Transverse colon (tissue), 4 donors: Measurements from ENCODE around the gene HYAL3. TPM values are rescaled to one million over a fixed set of nuclear protein-coding genes. Genes with fewer than 3 reads are reported as not detected.

Experiments
- DNase-seq: peaks from one replicate; pipeline ENCODE4 v3.0.0-alpha.2; 2019
- H3K27ac ChIP-seq, 4 donors: fragments of 200-600 bp; sonication (generic); 2 replicates each; pipeline ENCODE4 v1.5.1; 2016 to 2018; ENCODE audit warnings: inconsistent platforms in 4 of 4
- H3K27me3 ChIP-seq: fragments of 200-600 bp; sonication (generic); 2 replicates; pipeline ENCODE4 v1.5.1; 2017; ENCODE audit warnings: inconsistent platforms
- H3K36me3 ChIP-seq, 4 donors: fragments of 200-600 bp; sonication (generic); 2 replicates each; pipeline ENCODE4 v1.5.1; 2017 to 2019; ENCODE audit warnings: inconsistent platforms in 4 of 4
- H3K4me1 ChIP-seq, 4 donors: fragments of 200-600 bp; sonication (generic); 2 replicates each; pipeline ENCODE4 v1.5.1; 2017 to 2020; ENCODE audit warnings: inconsistent platforms in 4 of 4
- H3K4me3 ChIP-seq, 4 donors: fragments of 200-600 bp; sonication (generic); 1 replicate in 1 of 4; 2 replicates in 3 of 4; pipeline versions ENCODE4 v1.5.1 to v1.6.1; 2017 to 2019; ENCODE audit warnings: inconsistent platforms in 4 of 4
- H3K9me3 ChIP-seq, 2 donors: fragments of 200-600 bp; sonication (generic); 2 replicates each; pipeline ENCODE4 v1.5.1; 2017 to 2019; ENCODE audit warnings: inconsistent platforms in 2 of 2
- CTCF ChIP-seq, 5 experiments: fragments of 200-600 bp in 3 of 5; fragments of 450-650 bp in 2 of 5; sonication (generic) in 3 of 5; IDR thresholded peaks; 1 replicate in 2 of 5; 2 replicates in 3 of 5; pipeline ENCODE4 v1.5.1; 2016 to 2017; ENCODE audit warnings: antibody characterized with exemption in 5 of 5, inconsistent platforms in 3 of 5, mild to moderate bottlenecking in 2 of 5, moderate library complexity in 1 of 5
- EP300 ChIP-seq: sonication (generic); formaldehyde crosslinking; IDR thresholded peaks from one replicate; pipeline ENCODE4 v1.6.1; 2017; ENCODE audit warnings: antibody characterized with exemption, low read depth
- POLR2A ChIP-seq: fragments of 450-650 bp; IDR thresholded peaks from one replicate; pipeline ENCODE4 v1.6.1; 2016; ENCODE audit warnings: antibody characterized with exemption, mild to moderate bottlenecking, moderate library complexity
- POLR2AphosphoS5 ChIP-seq, 3 donors: sonication (generic); formaldehyde crosslinking; IDR thresholded peaks; one replicate each; pipeline ENCODE4 v1.6.1; 2016; ENCODE audit warnings: antibody characterized with exemption in 3 of 3
- WGBS, 2 donors: methylation state at CpG; one replicate each; pipeline ENCODE4 v1.1.5; 2018; ENCODE audit warnings: low coverage in 1 of 2; 5-methylcytosine and 5-hydroxymethylcytosine counted together
- in situ Hi-C, 4 donors: fragments of 200-750 bp; cut with MboI; loops; one replicate each; pipeline versions ENCODE4 v1.15.0 to v1.15.1; 2017; ENCODE audit warnings: low sequenced_read_pairs in 3 of 4, low pct_ligation_motif_present in 1 of 4, low pct_unique_long_range_greater_than_20kb in 1 of 4
- intact Hi-C: fragments of 100-400 bp; cut with DNase I; formaldehyde crosslinking; loops from one replicate; pipeline ENCODE4 v1.15.1; 2023; ENCODE audit warnings: low total_unique reads
- total RNA-seq, 4 donors: library from RNA; depleted of rRNA; stranded (reverse); fragments of >200 nt; gene quantifications; one replicate each; pipeline ENCODE4 v1.1.0, GENCODE V29; 2016

The HYAL3 gene
- total RNA-seq, 4 donors from 2014 or later = 0.79 to 11.2 (median 3.8) TPM

GRCh38 chr3:50322115-50322385 lies 22.8 kb upstream of the HYAL3 start:
- Histone ChIP-seq H3K4me3 (peak overlapping the region; percentile 15 to 76 (median 70)), H3K27me3 (no peaks in the 10 kb centered on the region), H3K36me3 (no peaks in the 10 kb centered on the region), H3K27ac (peak overlapping the region; percentile 92 to 94 (median 92)), H3K9me3 (no peaks in the 10 kb centered on the region), H3K4me1 (peaks cover 28 to 67% (median 55%) of the 10 kb centered on the region in 4 donors)
- in situ Hi-C loops = no loop called here
- intact Hi-C loops = no loop called here
- TF ChIP-seq POLR2A = no peak
- no peak for TF ChIP-seq EP300
- no peak for TF ChIP-seq POLR2AphosphoS5 (IDR thresholded peaks at IDR 0.05)
- no peak for TF ChIP-seq CTCF (IDR thresholded peaks at IDR 0.05)
- 44% methylated on average over 12 of the region's 14 CpGs; no CpG with 5 or more reads in 1 of the 2 donors for WGBS, 2 donors
- no peak for DNase-seq

GRCh38 chr3:50321336-50322114 lies 22.3 kb upstream of the HYAL3 start:
- peaks cover 28 to 65% (median 55%) of the 10 kb centered on the region in 4 donors for H3K4me1 ChIP-seq
- peak; percentile 91 for DNase-seq
- in situ Hi-C loops = no loop called here
- peak overlapping the region; percentile 92 to 94 (median 92) for H3K27ac ChIP-seq
- H3K36me3 ChIP-seq = no peaks in the 10 kb centered on the region
- H3K27me3 ChIP-seq = no peaks in the 10 kb centered on the region
- H3K4me3 ChIP-seq = peak overlapping the region; percentile 67 to 76 (median 74)
- TF ChIP-seq POLR2A (no peak), POLR2AphosphoS5 (IDR thresholded peaks at IDR 0.05) (peak in 2 of 3 donors; percentile 52 to 61), EP300 (no peak), CTCF (IDR thresholded peaks at IDR 0.05) (peak; percentile 44 to 70 (median 53))
- 0% methylated on average over 18 of the region's 59 CpGs; no CpG with 5 or more reads in 1 of the 2 donors for WGBS, 2 donors
- H3K9me3 ChIP-seq = no peaks in the 10 kb centered on the region
- intact Hi-C loops = no loop called here

- peak; percentile 82 for DNase-seq
- 1% methylated on average over 32 of the region's 45 CpGs; no CpG with 5 or more reads in 1 of the 2 donors for WGBS, 2 donors
- TF ChIP-seq POLR2A = peak; percentile 72
- TF ChIP-seq EP300 = no peak
- TF ChIP-seq POLR2AphosphoS5 (IDR thresholded peaks at IDR 0.05) = peak in 1 of 3 donors; percentile 47
- no peak for TF ChIP-seq CTCF (IDR thresholded peaks at IDR 0.05)
- intact Hi-C loops = no loop called here
- H3K36me3 ChIP-seq = no peaks in the 10 kb centered on the region
- in situ Hi-C loops = no loop called here
- peak overlapping the region; percentile 67 to 76 (median 74) for H3K4me3 ChIP-seq
- peak overlapping the region; percentile 92 to 94 (median 92) for H3K27ac ChIP-seq
- H3K27me3 ChIP-seq = no peaks in the 10 kb centered on the region
- H3K4me1 ChIP-seq = peaks cover 34 to 69% (median 60%) of the 10 kb centered on the region in 4 donors
- H3K9me3 ChIP-seq = no peaks in the 10 kb centered on the region
Measured at GRCh38 chr3:50320853-50321335, 21.7 kb upstream of the HYAL3 start.

GRCh38 chr3:50319894-50320625 lies 20.9 kb upstream of the HYAL3 start:
- Histone ChIP-seq H3K27ac (peak overlapping the region; percentile 92 to 94 (median 92)), H3K9me3 (no peaks in the 10 kb centered on the region), H3K36me3 (no peaks in the 10 kb centered on the region), H3K4me1 (peaks cover 35 to 69% (median 60%) of the 10 kb centered on the region in 4 donors), H3K4me3 (peak overlapping the region; percentile 67 to 76 (median 74)), H3K27me3 (no peaks in the 10 kb centered on the region)
- no peak for TF ChIP-seq CTCF (IDR thresholded peaks at IDR 0.05)
- no peak for TF ChIP-seq POLR2A
- TF ChIP-seq POLR2AphosphoS5 (IDR thresholded peaks at IDR 0.05) = no peak
- no peak for TF ChIP-seq EP300
- DNase-seq = no peak
- intact Hi-C loops (no loop called here), in situ Hi-C loops (no loop called here)
- 89% methylated on average over 27 of the region's 29 CpGs; no CpG with 5 or more reads in 1 of the 2 donors for WGBS, 2 donors
